Neural cell (in vitro differentiated cells): ENCODE measurements around the gene MMGT1.

Source experiments
- EZH2 ChIP-seq: fragments of 200-600, 300-800 bp; shearing (Covaris generic), sonication (generic); IDR thresholded peaks from 2 replicates; pipeline ENCODE4 v1.6.1; 2014; ENCODE audit warnings: antibody characterized with exemption, low read length, borderline replicate concordance, mild to moderate bottlenecking; ENCODE audit not compliant: insufficient read depth, poor library complexity, severe bottlenecking
- POLR2AphosphoS5 ChIP-seq: IDR thresholded peaks from 2 replicates; pipeline ENCODE4 v1.6.1; 2012
- REST ChIP-seq: IDR thresholded peaks from 2 replicates; pipeline ENCODE4 v1.6.1; 2012; ENCODE audit warnings: borderline replicate concordance
- TF ChIP-seq, protein P1 (sequence below): fragments of 450-650 bp; IDR thresholded peaks from 2 replicates; pipeline ENCODE4 v1.5.1; 2014; ENCODE audit warnings: antibody characterized with exemption, mild to moderate bottlenecking, moderate library complexity; ENCODE audit not compliant: poor library complexity, severe bottlenecking

GRCh38 chrX:135981010-135981409 is 7.2 kb upstream of the MMGT1 start:
- TF ChIP-seq POLR2AphosphoS5 (no peak), REST (no peak), EZH2 (no peak)
- TF ChIP-seq, protein P1, sequence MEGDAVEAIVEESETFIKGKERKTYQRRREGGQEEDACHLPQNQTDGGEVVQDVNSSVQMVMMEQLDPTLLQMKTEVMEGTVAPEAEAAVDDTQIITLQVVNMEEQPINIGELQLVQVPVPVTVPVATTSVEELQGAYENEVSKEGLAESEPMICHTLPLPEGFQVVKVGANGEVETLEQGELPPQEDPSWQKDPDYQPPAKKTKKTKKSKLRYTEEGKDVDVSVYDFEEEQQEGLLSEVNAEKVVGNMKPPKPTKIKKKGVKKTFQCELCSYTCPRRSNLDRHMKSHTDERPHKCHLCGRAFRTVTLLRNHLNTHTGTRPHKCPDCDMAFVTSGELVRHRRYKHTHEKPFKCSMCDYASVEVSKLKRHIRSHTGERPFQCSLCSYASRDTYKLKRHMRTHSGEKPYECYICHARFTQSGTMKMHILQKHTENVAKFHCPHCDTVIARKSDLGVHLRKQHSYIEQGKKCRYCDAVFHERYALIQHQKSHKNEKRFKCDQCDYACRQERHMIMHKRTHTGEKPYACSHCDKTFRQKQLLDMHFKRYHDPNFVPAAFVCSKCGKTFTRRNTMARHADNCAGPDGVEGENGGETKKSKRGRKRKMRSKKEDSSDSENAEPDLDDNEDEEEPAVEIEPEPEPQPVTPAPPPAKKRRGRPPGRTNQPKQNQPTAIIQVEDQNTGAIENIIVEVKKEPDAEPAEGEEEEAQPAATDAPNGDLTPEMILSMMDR: no peak
